Tibial artery (tissue), 4 donors: ENCODE measurements around the gene CTNNB1.

Experiments
- DNase-seq, 2 donors: peaks; one replicate each; pipeline ENCODE4 v3.0.0-alpha.2; 2019
- H3K27ac ChIP-seq, 2 donors: fragments of 200-600 bp; sonication (generic) in 1 of 2; 1 replicate in 1 of 2; 2 replicates in 1 of 2; pipeline ENCODE4 v1.5.1; 2018 to 2019; ENCODE audit warnings: mild to moderate bottlenecking in 1 of 2
- H3K27me3 ChIP-seq, 2 donors: fragments of 200-600 bp; sonication (generic) in 1 of 2; one replicate each; pipeline versions ENCODE4 v1.5.1 to v1.6.0; 2016 to 2019
- H3K36me3 ChIP-seq, 3 donors: fragments of 200-600 bp; sonication (generic) in 2 of 3; one replicate each; pipeline ENCODE4 v1.5.1; 2016 to 2019; ENCODE audit warnings: mild to moderate bottlenecking in 2 of 3
- H3K4me1 ChIP-seq, 4 donors: fragments of 200-600 bp; sonication (generic) in 2 of 4; 1 replicate in 3 of 4; 2 replicates in 1 of 4; pipeline ENCODE4 v1.5.1; 2016 to 2019
- H3K4me3 ChIP-seq, 2 donors: fragments of 200-600 bp; sonication (generic) in 1 of 2; 1 replicate in 1 of 2; 2 replicates in 1 of 2; pipeline ENCODE4 v1.5.1; 2018 to 2019; ENCODE audit warnings: mild to moderate bottlenecking in 2 of 2
- H3K9me3 ChIP-seq, 3 donors: fragments of 200-600 bp; sonication (generic) in 1 of 3; one replicate each; pipeline ENCODE4 v1.5.1; 2016 to 2019
- CTCF ChIP-seq, 2 experiments: fragments of 200-600 bp in 1 of 2; fragments of 450-650 bp in 1 of 2; IDR thresholded peaks; one replicate each; pipeline ENCODE4 v1.5.1; 2017 to 2019; ENCODE audit warnings: antibody characterized with exemption in 2 of 2, mild to moderate bottlenecking in 1 of 2, moderate library complexity in 1 of 2
- intact Hi-C: fragments of 100-400 bp; cut with DNase I; formaldehyde crosslinking; loops from one replicate; pipeline ENCODE4 v1.15.0; 2023; ENCODE audit warnings: low total_unique reads

CTNNB1 gene

DNA sequence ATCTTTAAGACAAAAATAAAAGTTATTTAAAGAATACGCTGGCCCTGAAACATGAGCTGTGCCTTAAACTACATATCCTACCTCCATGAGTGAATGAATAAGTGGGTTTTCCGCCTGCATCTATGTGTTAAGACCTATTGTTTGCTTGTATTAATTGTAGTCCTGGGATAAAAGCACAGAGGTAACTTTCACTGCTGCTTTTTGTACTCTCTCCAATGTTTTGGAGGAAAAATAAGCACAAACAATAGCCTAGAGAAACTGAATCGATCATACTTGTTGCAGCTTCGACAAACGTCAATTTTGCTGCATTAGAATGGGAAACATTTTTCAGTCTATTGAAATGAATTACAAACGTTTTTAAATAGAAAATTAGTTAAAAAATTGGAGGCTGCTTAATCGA, 1.3 kb upstream of the CTNNB1 start:
- Histone ChIP-seq H3K4me3 (no peak overlapping the region), H3K9me3 (no peaks in the 10 kb centered on the region), H3K27me3 (no peaks in the 10 kb centered on the region), H3K27ac (no peak overlapping the region), H3K36me3 (no peaks in the 10 kb centered on the region), H3K4me1 (peaks cover 0 to 19% (median 8%) of the 10 kb centered on the region in 4 donors)
- intact Hi-C loops = loop anchor here (5.0 kb wide), 1 partner anchor 196 kb away; no protein-coding TSS in a partner anchor
- no peak for DNase-seq
- TF ChIP-seq CTCF (IDR thresholded peaks at IDR 0.05) = no peak

- peak; percentile 36 to 74 for DNase-seq
- intact Hi-C loops = loop anchor here (5.0 kb wide), 1 partner anchor 196 kb away; no protein-coding TSS in a partner anchor
- H3K9me3 ChIP-seq = no peaks in the 10 kb centered on the region
- TF ChIP-seq CTCF (IDR thresholded peaks at IDR 0.05) = no peak
- no peaks in the 10 kb centered on the region for H3K36me3 ChIP-seq
- H3K27ac ChIP-seq = peak overlapping the region; percentile 96 to 99
- H3K27me3 ChIP-seq = no peaks in the 10 kb centered on the region
- peaks cover 0 to 24% (median 11%) of the 10 kb centered on the region in 4 donors for H3K4me1 ChIP-seq
- peak overlapping the region; percentile 80 to 92 for H3K4me3 ChIP-seq
Observed at GRCh38 chr3:41198526-41198925, 779 bp upstream of the CTNNB1 start.

- peak; percentile 22 to 72 for DNase-seq
- Histone ChIP-seq H3K4me3 (peak overlapping the region; percentile 80 to 92), H3K27ac (peak overlapping the region; percentile 96 to 99), H3K27me3 (no peaks in the 10 kb centered on the region), H3K9me3 (no peaks in the 10 kb centered on the region), H3K36me3 (no peaks in the 10 kb centered on the region), H3K4me1 (peaks cover 0 to 40% (median 21%) of the 10 kb centered on the region in 4 donors)
- TF ChIP-seq CTCF (IDR thresholded peaks at IDR 0.05) = no peak
- intact Hi-C loops = loop anchor here (5.0 to 10.0 kb wide), 2 partner anchors 198 to 615 kb away; no protein-coding TSS in a partner anchor
Observed at GRCh38 chr3:41199866-41200668, 762 bp downstream of the CTNNB1 start.

DNA sequence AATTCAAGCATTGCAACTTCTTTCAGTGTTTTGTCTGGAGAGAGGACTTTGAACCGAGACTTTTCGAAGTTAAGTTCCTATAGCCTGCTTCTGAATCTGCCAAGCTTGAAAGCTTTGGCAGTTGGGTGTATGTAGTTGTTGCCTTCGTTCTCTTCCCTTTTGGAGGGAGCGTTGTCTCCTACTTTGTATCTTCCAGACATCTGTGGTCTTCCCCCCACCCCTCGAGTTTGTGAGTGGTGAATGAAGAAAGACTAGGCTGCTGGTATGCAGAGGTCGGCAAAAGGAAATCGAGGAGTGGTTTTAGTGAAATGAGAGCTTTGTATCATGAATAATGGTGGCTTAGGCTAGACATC, 1.3 kb downstream of the CTNNB1 start:
- peak overlapping the region; percentile 80 to 92 for H3K4me3 ChIP-seq
- peaks cover 0 to 45% (median 26%) of the 10 kb centered on the region in 4 donors for H3K4me1 ChIP-seq

More for the DNA sequence above, 1.3 kb downstream of the CTNNB1 start:
- H3K27me3 ChIP-seq = no peaks in the 10 kb centered on the region
- TF ChIP-seq CTCF (IDR thresholded peaks at IDR 0.05) = no peak
- H3K27ac ChIP-seq = peak overlapping the region; percentile 96 to 99
- intact Hi-C loops = loop anchor here (10.0 kb wide), 1 partner anchor 616 kb away; no protein-coding TSS in a partner anchor
- no peaks in the 10 kb centered on the region for H3K36me3 ChIP-seq
- peak in 1 of 2 donors; percentile 38 for DNase-seq
- H3K9me3 ChIP-seq = no peaks in the 10 kb centered on the region
